Ascending aorta (tissue), 2 donors: ENCODE data around the gene IL2RA. TPM values are rescaled to one million over a fixed set of nuclear protein-coding genes. Genes with fewer than 3 reads are reported as not detected.
"Not testable (repeated sequence)": the region's sequence is repeated elsewhere in the genome, so short reads cannot be mapped to it uniquely, and the experiment has no call there.

Experiments
- DNase-seq, 2 donors: peaks; one replicate each; pipeline ENCODE4 v3.0.0-alpha.2; 2019; ENCODE audit warnings: low spot score in 2 of 2
- H3K27ac ChIP-seq, 2 donors: fragments of 200-600 bp; sonication (generic); one replicate each; pipeline ENCODE4 v1.5.1; 2016 to 2017; ENCODE audit warnings: mild to moderate bottlenecking in 1 of 2
- H3K27me3 ChIP-seq: fragments of 200-600 bp; sonication (generic); one replicate; pipeline ENCODE4 v1.5.1; 2017
- H3K36me3 ChIP-seq, 2 donors: fragments of 200-600 bp; sonication (generic); one replicate each; pipeline ENCODE4 v1.5.1; 2016
- H3K4me1 ChIP-seq, 2 donors: fragments of 200-600 bp; sonication (generic); one replicate each; pipeline ENCODE4 v1.5.1; 2016 to 2017; ENCODE audit warnings: mild to moderate bottlenecking in 1 of 2
- H3K4me3 ChIP-seq, 2 donors: fragments of 200-600 bp; sonication (generic); one replicate each; pipeline ENCODE4 v1.5.1; 2016 to 2017; ENCODE audit warnings: mild to moderate bottlenecking in 1 of 2
- H3K9me3 ChIP-seq, 2 donors: fragments of 200-600 bp; sonication (generic); one replicate each; pipeline ENCODE4 v1.5.1; 2016
- CTCF ChIP-seq, 3 experiments: fragments of 200-600 bp in 2 of 3; fragments of 450-650 bp in 1 of 3; sonication (generic) in 2 of 3; IDR thresholded peaks; one replicate each; pipeline ENCODE4 v1.5.1; 2016 to 2019; ENCODE audit warnings: antibody characterized with exemption in 3 of 3, mild to moderate bottlenecking in 1 of 3, moderate library complexity in 1 of 3
- intact Hi-C: fragments of 100-400 bp; cut with DNase I; formaldehyde crosslinking; loops from one replicate; pipeline ENCODE4 v1.15.1; 2023
- total RNA-seq: library from RNA; depleted of rRNA; stranded (reverse); fragments of >200 nt; gene quantifications from one replicate; pipeline ENCODE4 v1.1.0, GENCODE V29; 2016

IL2RA gene
- total RNA-seq, result not detected

- H3K27me3 ChIP-seq, result no peaks in the 10 kb centered on the region
- DNase-seq, result peak in 1 of 2 donors; percentile 52
- no peak within 1 kb of the TSS for H3K27ac ChIP-seq
- intact Hi-C loops, result no loop called here
- H3K36me3 ChIP-seq, result no peaks in the 10 kb centered on the region
- TF ChIP-seq CTCF (IDR thresholded peaks at IDR 0.05), result no peak
- H3K9me3 ChIP-seq, result no peaks in the 10 kb centered on the region
- no peaks in the 10 kb centered on the region for H3K4me1 ChIP-seq
- H3K4me3 ChIP-seq, result peak within 1 kb of the TSS in 1 of 2 donors; percentile 7
These were observed at the start of gene IL2RA for GRCh38 chr10:6062101-6062771. TSS of gene IL2RA (minus strand) at chr10:6062367. CDS start at chr10:6062151, 216 bp downstream.

- Histone ChIP-seq H3K9me3 (no peaks in the 10 kb centered on the region), H3K4me1 (peaks cover 0 to 6% of the 10 kb centered on the region in 2 donors), H3K36me3 (peaks cover 49 to 85% of the 10 kb centered on the region in 2 donors), H3K4me3 (no peak overlapping the region), H3K27ac (no peak overlapping the region), H3K27me3 (no peaks in the 10 kb centered on the region)
- no peak for DNase-seq
- TF ChIP-seq CTCF (IDR thresholded peaks at IDR 0.05), result no peak
- intact Hi-C loops, result no loop called here
These were observed 48.0 kb upstream of the IL2RA start for GRCh38 chr10:6110136-6110535.

GRCh38 chr10:6109444-6109775 lies 47.2 kb upstream of the IL2RA start:
- H3K9me3 ChIP-seq, result no peaks in the 10 kb centered on the region
- H3K4me3 ChIP-seq, result no peak overlapping the region
- H3K27ac ChIP-seq, result no peak overlapping the region
- H3K27me3 ChIP-seq, result no peaks in the 10 kb centered on the region
- DNase-seq, result no peak
- intact Hi-C loops, result loop anchor here (1.0 to 2.0 kb wide), 3 partner anchors 41 to 292 kb away; partner anchors contain the start of gene PFKFB3
- TF ChIP-seq CTCF (IDR thresholded peaks at IDR 0.05), result no peak
- peaks cover 53 to 80% of the 10 kb centered on the region in 2 donors for H3K36me3 ChIP-seq
- H3K4me1 ChIP-seq, result peaks cover 0 to 2% of the 10 kb centered on the region in 2 donors

GRCh38 chr10:6108631-6109443 lies 46.7 kb upstream of the IL2RA start:
- intact Hi-C loops, result loop anchor here (1.0 to 2.0 kb wide), 3 partner anchors 42 to 292 kb away; partner anchors contain the start of gene PFKFB3
- no peak overlapping the region for H3K4me3 ChIP-seq
- H3K27ac ChIP-seq, result no peak overlapping the region
- no peaks in the 10 kb centered on the region for H3K27me3 ChIP-seq
- H3K36me3 ChIP-seq, result peaks cover 51 to 74% of the 10 kb centered on the region in 2 donors
- H3K4me1 ChIP-seq, result peaks cover 0 to 2% of the 10 kb centered on the region in 2 donors
- TF ChIP-seq CTCF (IDR thresholded peaks at IDR 0.05), result peak; percentile 69 to 84 (median 82)
- H3K9me3 ChIP-seq, result no peaks in the 10 kb centered on the region
- no peak for DNase-seq

GRCh38 chr10:6108072-6108471 lies 45.9 kb upstream of the IL2RA start:
- no peak for DNase-seq
- intact Hi-C loops, result loop anchor here (2.0 kb wide), 2 partner anchors 43 to 95 kb away; partner anchors contain the start of gene PFKFB3
- H3K4me3 ChIP-seq, result no peak overlapping the region
- peaks cover 0 to 2% of the 10 kb centered on the region in 2 donors for H3K4me1 ChIP-seq
- H3K27ac ChIP-seq, result no peak overlapping the region
- no peaks in the 10 kb centered on the region for H3K27me3 ChIP-seq
- no peak for TF ChIP-seq CTCF (IDR thresholded peaks at IDR 0.05)
- H3K9me3 ChIP-seq, result no peaks in the 10 kb centered on the region
- H3K36me3 ChIP-seq, result peaks cover 49 to 70% of the 10 kb centered on the region in 2 donors

GRCh38 chr10:6107616-6108015 lies 45.4 kb upstream of the IL2RA start:
- not testable (repeated sequence) for H3K4me1 ChIP-seq, H3K4me3 ChIP-seq, H3K27ac ChIP-seq, DNase-seq, H3K9me3 ChIP-seq, H3K27me3 ChIP-seq
- peaks cover 44 to 70% of the 10 kb centered on the region in 2 donors for H3K36me3 ChIP-seq
- intact Hi-C loops, result loop anchor here (2.0 kb wide), 2 partner anchors 43 to 95 kb away; partner anchors contain the start of gene PFKFB3
